Measurements from ENCODE around the gene SLC49A3.

SLC49A3 gene

GRCh38 chr4:666436-666810 is 22.5 kb downstream of the SLC49A3 start:
- no peak for ATAC-seq

DNA sequence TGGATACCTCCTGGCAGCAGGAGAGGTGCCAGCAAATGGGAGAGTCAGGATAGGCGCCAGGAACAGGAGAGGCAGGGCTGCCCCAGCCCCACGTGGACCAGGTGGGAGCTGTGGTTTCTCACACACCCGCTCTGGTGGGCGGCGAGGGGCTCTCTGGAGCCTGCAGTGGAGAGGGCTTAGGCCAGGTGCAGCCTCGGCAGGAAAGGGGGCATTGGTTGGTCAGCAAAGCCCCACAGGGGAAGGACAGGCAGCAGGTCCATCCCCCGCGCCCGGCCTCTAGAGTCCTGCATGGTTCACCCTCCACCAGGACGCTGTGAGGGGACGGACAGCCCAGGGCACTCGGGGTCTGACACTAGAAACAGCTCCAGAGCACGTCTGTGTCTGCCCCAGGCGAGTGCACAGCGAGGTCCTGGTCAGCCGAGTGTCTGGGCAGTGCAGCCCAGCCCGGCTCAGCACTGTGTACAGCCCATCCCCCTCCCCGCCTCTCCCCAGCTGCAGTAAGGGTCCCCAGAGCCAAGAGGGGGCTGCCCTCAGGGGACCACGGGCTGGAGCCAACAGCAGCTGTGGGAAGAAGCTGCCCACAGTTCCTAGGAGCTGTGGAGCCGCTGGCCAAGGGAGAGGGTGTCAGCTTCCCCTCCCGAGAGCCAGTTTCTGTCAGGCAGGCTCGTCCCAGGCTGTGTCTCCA is 23.1 kb downstream of the SLC49A3 start:
- ATAC-seq (no peak), DNase-seq (peak; percentile 2)

More at GRCh38 chr4:666436-666810, 22.5 kb downstream of the SLC49A3 start:
- DNase-seq, result no peak

DNA sequence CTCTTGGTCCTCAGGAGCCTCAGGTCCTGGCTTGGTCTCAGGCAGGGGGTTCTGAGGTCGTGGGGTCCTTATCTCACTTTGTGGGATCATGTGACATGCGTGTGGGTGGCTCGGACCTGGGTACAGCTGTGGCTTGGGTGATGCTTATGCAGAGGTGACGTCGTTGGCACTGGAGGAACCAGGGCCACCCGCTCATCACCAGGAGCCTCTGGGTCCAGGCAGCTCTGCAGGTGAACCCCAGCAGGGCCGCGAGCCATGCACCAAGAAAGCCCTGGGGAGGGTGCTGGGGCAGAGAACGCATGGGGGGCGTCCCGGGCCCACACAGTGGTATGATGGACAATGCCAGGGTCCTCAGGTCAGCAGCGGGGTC is 23.6 kb downstream of the SLC49A3 start:
- peak; percentile 2 for DNase-seq
- no peak for ATAC-seq

DNA sequence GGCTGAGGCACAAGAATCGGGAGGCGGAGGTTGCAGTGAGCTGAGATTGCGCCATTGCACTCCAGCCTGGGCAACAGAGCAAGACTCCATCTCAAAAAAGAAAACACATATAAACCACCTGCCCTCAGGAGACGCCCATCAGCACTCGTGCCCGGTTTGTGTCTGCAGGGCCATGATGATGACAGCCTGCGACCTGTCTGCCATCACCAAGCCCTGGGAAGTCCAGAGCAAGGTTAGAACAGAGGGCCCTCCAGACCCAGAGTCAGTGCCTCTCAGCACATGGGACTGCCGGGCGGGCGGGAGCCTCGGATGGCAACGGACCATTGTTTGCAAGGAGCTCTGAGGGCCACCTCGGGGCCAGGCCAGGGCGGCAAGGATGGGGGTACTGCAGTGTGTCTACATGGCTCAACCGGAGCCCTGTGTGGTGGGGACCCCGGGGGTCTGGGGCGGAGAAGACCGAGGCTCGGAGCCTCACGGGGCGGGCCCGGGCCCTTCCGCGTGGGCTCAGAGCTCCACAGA is 24.2 kb downstream of the SLC49A3 start:
- peak; percentile 3 for DNase-seq
- ATAC-seq, result no peak

DNA sequence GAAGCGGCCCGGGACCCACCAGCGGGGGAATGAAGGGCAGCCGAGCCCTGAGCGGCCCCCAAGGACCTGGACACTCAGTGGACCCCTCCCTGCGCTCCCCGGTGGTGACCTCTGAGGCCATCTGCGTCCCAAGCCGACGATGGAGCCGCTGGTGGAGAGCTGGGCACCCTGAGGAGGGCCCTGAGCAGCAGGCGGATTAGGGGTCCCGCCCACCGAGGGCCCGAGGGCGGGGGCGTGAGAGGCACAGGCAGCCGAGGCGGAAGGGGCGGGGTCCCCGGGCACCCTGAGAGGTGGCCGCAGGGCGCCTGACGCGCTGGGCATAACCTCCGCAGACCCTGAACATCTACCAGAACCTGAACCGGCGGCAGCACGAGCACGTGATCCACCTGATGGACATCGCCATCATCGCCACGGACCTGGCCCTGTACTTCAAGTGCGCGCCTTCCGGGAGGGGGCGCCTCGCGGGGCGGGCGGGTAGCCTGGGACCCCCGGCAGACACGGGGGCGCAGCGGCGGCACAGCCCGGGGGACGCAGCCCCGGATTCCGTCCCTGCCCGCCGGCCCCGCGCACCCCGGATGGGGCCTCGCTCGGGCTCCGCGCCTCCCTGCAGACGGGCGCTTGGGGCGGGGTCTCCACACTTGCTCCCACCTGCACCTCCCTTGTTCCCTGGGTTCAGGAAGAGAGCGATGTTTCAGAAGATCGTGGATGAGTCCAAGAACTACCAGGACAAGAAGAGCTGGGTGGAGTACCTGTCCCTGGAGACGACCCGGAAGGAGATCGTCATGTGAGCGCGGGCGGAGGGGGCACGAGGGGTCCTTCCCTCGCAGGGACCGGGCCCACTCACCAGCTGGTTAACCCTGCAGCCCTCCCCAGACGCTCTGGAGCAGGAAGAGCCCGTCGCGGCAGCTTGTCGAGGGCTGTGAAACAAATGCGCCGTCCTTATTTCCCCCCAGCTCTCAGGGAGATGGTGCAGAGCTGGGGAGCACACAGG is 25.2 kb downstream of the SLC49A3 start:
- peak; percentile 83 for DNase-seq
- ATAC-seq, result peak; percentile 62

- ATAC-seq (no peak), DNase-seq (no peak)
Observed at GRCh38 chr4:663046-663437, 25.9 kb downstream of the SLC49A3 start.

DNA sequence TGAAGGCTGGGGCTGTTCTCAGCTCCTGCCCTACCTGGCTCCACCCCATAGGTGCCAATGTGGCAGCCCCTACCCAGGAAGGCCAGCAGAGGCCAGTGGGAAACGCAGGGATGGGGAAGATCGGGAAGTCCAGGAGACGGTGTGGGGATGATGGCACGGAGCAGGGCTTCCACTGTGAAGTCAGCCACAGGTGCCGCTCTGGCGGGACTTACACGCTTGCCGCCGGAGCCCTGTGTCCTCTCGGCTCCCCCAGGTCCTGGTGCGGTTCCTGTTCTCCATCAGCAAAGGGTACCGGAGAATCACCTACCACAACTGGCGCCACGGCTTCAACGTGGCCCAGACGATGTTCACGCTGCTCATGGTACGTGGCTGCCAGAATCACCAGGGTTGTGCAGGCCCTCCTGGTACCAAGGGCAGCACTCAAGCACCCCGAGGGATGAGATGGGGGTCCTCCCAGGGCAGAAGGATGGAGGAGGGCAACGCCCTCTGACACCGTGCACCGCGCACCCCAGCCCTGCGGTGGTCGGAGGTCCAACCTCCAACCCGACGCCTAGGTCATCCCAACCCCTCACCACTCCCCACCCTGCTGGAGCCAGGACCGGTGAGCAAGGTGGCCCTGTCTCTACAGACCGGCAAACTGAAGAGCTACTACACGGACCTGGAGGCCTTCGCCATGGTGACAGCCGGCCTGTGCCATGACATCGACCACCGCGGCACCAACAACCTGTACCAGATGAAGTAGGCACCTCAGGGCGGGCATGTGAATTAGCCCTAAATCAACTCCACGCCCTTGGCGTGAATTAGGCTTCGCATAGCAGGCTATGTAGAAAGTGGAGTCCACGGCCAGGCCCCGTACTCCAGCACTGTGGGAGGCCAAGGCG is 26.8 kb downstream of the SLC49A3 start:
- no peak for ATAC-seq
- no peak for DNase-seq

DNA sequence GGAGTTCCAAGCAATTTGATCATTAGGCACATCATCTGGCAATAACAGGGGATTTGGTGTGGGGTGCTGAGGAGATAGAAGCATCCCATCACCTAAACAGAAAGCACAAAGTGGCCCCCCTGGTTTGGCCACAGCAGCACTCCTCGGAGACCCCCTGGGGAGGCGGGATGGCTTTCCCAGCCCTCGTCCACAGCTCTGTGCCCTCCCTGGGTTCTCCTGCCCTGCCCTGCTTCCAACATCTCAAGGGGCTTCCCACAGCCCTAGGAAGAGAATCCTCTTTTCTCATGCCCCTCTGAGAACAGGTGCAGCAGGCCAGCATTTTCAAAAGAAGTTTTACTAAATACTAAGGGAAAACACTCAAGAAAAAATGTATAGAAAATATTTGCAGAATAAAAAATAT is 27.7 kb downstream of the SLC49A3 start:
- no peak for DNase-seq
- ATAC-seq, result no peak

DNA sequence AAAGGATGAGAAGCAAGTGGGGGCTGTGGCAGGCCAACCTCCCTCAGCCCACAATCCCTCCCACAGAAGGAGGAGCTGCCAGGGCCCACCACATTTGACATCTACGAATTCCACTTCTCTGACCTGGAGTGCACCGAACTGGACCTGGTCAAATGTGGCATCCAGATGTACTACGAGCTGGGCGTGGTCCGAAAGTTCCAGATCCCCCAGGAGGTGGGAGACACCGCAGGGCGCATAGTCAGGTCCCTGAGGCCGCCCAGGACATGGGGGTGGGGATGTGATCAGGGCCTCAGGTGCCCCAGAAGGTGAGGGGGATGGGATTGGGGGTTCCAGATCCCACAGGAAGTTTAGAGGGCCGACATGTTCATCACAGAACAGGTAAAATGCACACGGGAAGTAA is 28.6 kb downstream of the SLC49A3 start:
- ATAC-seq, result no peak

GRCh38 chr4:659851-660250 is 29.1 kb downstream of the SLC49A3 start:
- DNase-seq, result no peak
- ATAC-seq, result no peak

More for the DNA sequence above, 28.6 kb downstream of the SLC49A3 start:
- no peak for DNase-seq

DNA sequence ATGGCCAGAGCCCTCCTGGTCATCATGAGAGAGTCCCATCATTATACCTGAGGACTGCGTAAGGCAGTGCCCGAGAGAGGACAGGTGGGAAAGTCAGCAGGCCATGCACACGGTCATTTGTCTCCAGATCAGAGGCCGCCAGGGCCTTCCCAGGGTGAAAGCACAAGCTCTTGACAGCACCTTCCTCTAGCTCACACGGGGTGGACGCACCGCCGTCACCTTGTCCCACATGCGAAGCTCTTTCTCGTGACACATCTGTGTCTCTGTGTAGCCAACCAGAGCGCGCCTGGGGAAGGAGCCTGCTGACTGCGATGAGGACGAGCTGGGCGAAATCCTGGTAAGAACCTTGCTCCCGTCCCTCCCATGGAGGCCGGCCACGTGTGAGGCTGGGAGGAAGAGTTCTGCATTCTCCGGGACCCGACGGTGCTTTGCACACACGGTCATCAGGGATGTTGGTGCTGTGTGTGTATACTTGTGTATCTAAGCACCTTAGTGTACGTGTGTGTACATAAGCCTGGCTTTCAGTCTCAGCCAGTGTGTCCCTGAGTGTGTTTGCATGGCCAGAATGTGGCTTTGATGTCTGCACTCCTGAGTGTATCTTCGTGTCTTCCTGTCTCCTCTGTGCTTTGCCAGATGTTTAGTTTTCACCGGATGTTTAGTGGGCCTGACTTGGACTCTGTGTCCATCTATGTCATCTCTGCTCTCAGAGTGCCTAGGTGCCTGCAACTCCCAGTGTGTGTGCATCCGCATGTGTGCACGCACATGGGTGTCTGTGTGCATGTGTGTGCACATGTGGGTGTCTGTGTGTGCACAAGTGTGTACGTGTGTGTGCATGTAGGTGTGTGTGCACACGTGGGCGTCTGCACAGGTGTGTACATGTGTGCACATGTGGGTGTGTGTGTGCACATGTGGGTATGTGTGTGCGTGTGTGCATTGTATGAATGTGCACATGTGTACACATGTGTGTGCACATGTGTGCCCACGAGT is 30.0 kb downstream of the SLC49A3 start:
- no peak for DNase-seq
- no peak for ATAC-seq

DNA sequence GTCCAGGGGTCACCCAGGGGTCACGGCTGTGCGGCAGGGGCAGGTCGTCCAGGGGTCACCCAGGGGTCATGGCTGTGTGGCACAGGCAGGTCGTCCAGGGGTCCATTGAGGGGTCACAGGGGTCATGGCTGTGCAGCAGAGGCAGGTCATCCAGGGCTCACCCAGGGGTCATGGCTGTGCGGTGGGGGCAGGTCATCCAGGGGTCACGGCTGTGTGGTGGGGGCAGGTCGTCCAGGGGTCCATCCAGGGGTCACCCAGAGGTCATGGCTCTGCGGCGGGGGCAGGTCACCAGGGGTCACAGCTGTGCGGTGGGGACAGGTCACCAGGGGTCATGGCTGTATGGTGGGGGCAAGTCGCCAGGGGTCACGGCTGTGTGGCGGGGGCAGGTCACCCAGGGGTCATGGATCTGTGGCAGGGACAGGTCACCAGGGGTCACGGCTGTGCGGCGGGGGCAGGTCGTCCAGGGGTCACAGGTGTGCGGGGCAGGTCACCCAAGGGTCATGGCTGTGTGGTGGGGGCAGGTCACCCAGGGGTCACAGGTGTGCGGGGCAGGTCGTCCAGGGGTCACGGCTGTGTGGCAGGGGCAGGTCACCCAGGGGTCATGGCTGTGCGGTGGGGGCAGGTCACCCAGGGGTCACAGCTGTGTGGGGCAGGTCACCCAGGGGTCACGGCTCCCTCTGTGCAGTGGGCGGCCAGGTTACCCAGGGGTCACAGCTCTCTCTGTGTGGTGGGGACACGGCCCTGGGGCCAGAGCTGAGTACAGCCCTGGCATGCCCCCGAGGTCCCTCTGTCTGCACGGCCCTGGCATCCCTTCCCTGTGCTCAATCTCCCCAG is 30.9 kb downstream of the SLC49A3 start:
- ATAC-seq, result no peak
- DNase-seq, result no peak

GRCh38 chr4:657338-657833 is 31.6 kb downstream of the SLC49A3 start:
- no peak for DNase-seq
- no peak for ATAC-seq

GRCh38 chr4:656436-657337 is 32.3 kb downstream of the SLC49A3 start:
- ATAC-seq (no peak), DNase-seq (no peak)

DNA sequence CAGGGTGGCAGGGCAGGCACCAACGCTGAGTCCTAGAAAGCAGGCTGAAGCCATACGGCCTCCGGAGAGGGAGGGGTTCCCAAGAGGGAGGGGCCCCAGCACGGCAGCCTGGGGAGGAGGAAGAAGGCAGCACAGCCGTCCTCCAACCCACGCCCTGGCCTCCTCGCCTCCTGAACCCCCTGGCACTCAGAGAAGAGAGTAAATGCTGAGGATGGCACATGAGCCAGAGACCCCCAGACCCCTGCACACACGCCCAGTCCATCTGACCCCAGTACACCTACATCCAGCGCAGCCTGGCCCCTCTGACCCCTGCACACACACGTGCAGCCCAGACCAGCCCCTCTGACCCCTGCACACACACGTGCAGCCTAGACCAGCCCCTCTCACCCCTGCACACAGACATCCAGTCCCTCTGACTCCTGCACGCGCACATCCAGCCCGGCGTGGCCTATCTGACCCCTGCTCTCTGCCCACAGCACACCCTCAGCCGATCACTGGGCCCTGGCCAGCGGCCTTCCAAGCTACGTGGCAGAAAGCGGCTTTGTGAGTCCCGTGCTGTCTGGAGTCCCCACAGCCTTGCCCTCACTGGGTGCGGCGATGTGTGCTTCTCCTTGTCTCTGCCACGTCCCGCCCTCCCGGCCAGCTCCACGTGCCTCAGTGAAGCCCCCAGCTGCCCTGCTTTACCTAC is 33.3 kb downstream of the SLC49A3 start:
- ATAC-seq (no peak), DNase-seq (no peak)

DNA sequence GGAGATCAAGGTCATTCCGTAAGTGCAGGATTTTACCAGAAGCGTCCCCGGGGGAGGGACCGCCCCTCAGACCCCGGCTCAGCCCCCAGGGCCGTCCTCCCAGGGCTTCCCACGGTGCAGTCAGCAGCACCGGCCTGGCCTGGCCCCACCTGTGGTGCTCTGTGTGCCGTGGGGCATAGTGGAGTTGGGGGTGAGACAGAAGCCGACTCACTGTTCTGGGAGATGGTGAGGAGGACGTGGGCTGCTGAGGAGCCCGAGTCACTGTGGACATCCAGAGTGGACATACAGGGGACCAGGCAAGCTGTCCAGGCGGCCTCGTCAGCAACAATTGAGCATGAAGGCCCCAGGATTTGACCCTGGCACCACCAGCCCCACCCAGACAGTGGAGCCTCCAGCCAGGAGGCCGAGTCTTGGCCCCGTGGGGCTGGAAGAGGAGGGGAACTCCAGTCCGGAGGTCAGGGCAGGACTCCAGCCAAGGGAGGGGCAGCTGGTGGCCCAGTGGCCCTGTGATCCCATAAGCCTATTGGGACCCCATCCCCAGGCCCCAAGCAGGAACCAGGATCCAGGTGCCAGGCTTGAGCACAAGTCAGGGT is 34.0 kb downstream of the SLC49A3 start:
- DNase-seq (no peak), ATAC-seq (no peak)

- no peak for ATAC-seq
Observed at GRCh38 chr4:654503-654845, 34.5 kb downstream of the SLC49A3 start.

More at GRCh38 chr4:654503-654845, 34.5 kb downstream of the SLC49A3 start:
- no peak for DNase-seq
